ENCODE data around the gene HCN4.

HCN4 gene

DNA sequence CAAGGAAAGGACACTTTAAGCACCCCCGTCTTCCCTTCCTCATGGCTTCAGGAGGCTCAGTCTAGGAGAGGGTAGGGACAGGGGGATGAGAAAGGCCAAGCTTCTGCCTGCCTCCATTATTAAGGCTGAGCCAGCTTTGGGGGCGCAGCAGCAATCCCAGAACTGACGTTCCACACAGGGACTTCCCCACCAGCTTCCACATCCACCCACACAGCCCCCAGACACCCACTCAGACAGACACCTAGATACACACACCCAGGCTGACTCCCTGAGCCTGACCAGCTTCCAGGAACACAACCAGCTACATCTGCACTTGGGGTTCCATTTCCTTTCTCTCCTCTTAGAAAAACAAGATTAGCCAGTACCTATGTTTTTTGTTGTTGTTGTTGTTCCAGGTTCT is 4.7 kb downstream of the HCN4 start:
- no peaks in the 10 kb centered on the region; a peak in 4 of 22 replicates for H4K20me1 ChIP-seq
- peaks cover 0 to 8% (median 0%) of the 10 kb centered on the region in 10 experiments; a peak in 3 of 20 replicates for H3K4me1 ChIP-seq
- no peaks in the 10 kb centered on the region for H3K36me3 ChIP-seq
- no peak overlapping the region for H3K27ac ChIP-seq
- peaks cover 36 to 44% (median 39%) of the 10 kb centered on the region in 11 experiments for H3K27me3 ChIP-seq
- H3K4me3 ChIP-seq = no peak overlapping the region
- peaks cover 0 to 17% (median 8%) of the 10 kb centered on the region in 11 experiments; a peak in 9 of 22 replicates for H3K9me3 ChIP-seq (replicated peaks in 1 of 11)
- peak overlapping the region in 3 of 11 experiments; percentile 9 to 18 (median 16); a peak in 3 of 22 replicates for H3K4me2 ChIP-seq
- TF ChIP-seq Cebpa-rat (IDR thresholded peaks at IDR 0.05) = no peak
- H3K9ac ChIP-seq = no peak overlapping the region

DNA sequence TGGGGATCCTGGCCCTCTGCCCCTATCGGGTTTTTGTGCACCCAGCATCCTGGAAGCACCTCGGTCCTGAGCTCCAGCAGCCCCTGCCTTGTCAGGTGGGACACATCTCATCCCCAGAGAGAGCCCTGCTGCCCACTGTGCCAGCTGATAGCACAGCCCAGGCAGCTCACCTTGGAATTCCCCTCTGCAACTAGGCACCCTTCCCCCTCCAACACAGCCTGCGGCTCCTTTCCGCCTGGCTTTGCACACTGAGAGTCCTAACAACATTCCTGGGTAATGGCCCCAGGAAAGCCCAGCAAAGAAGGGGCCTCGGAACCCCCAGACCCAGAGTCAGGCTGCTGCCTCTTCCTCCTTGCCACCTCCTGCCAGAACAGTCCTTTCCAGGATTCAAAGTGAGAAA is 5.9 kb downstream of the HCN4 start:
- no peak for TF ChIP-seq Cebpa-rat (IDR thresholded peaks at IDR 0.05)
- H3K27me3 ChIP-seq = peaks cover 24 to 32% (median 27%) of the 10 kb centered on the region in 11 experiments
- no peak overlapping the region for H3K9ac ChIP-seq
- H3K4me3 ChIP-seq = no peak overlapping the region
- peaks cover 0 to 7% (median 0%) of the 10 kb centered on the region in 11 experiments; a peak in 5 of 22 replicates for H3K9me3 ChIP-seq (replicated peaks in 1 of 11)
- peaks cover 0 to 8% (median 0%) of the 10 kb centered on the region in 10 experiments; a peak in 3 of 20 replicates for H3K4me1 ChIP-seq
- H4K20me1 ChIP-seq = no peaks in the 10 kb centered on the region; a peak in 4 of 22 replicates
- no peak overlapping the region for H3K27ac ChIP-seq
- H3K36me3 ChIP-seq = no peaks in the 10 kb centered on the region
- no peak overlapping the region for H3K4me2 ChIP-seq

DNA sequence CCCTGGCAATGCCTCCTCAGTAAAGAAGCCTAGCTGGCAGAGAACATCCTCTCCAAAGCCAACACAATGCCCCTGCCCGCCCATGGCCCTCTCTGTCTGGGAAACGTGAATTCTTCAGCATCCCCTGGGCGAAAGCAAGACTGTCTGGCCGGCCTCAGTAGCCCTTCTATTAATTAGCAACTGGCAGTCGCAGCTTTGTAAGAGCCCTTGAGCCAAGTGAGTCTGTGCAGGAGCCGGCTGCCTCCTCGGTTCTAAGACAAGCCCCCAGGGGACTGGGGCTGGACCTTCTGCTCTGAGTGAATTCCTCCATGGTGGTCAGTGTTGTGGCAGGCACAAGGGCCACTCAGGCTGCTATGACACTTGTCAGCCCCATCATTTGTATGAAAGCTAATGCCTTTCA is 7.4 kb downstream of the HCN4 start:
- peaks cover 4 to 13% (median 8%) of the 10 kb centered on the region in 10 experiments; a peak in 12 of 20 replicates for H3K4me1 ChIP-seq

DNA sequence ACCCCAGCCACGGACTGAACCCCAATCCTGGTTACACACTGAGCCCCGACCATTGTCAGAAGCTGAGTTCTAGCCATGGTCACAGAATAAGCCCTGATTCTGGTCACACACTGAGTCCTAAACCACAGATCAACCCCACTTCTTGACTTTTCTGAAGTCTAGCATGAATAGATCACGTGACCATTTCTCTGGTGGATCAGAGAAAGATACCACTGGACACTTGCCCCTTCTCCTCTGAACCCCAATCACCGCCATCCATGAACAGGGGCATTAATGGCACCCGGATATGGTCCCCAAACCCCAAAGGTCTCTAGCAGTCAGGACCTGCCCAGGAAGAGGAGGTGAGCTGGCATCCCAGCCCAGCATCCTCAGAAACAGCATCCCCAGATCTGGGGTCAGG is 9.1 kb downstream of the HCN4 start:
- Histone ChIP-seq H3K36me3 (no peaks in the 10 kb centered on the region), H3K4me1 (peaks cover 5 to 13% (median 8%) of the 10 kb centered on the region in 10 experiments; a peak in 12 of 20 replicates), H3K9ac (no peak overlapping the region), H3K27me3 (no peaks in the 10 kb centered on the region), H3K9me3 (replicated peaks in 1 of 11) (no peaks in the 10 kb centered on the region), H3K4me3 (no peak overlapping the region), H4K20me1 (no peaks in the 10 kb centered on the region; a peak in 1 of 22 replicates), H3K27ac (no peak overlapping the region), H3K4me2 (no peak overlapping the region)
- no peak for TF ChIP-seq Cebpa-rat (IDR thresholded peaks at IDR 0.05)

More for the DNA sequence above, 7.4 kb downstream of the HCN4 start:
- Histone ChIP-seq H3K9me3 (replicated peaks in 1 of 11) (no peaks in the 10 kb centered on the region), H3K9ac (no peak overlapping the region), H3K27ac (no peak overlapping the region), H4K20me1 (no peaks in the 10 kb centered on the region; a peak in 2 of 22 replicates), H3K36me3 (no peaks in the 10 kb centered on the region), H3K4me3 (no peak overlapping the region), H3K4me2 (no peak overlapping the region), H3K27me3 (peaks cover 9 to 16% (median 12%) of the 10 kb centered on the region in 11 experiments)
- no peak for TF ChIP-seq Cebpa-rat (IDR thresholded peaks at IDR 0.05)

DNA sequence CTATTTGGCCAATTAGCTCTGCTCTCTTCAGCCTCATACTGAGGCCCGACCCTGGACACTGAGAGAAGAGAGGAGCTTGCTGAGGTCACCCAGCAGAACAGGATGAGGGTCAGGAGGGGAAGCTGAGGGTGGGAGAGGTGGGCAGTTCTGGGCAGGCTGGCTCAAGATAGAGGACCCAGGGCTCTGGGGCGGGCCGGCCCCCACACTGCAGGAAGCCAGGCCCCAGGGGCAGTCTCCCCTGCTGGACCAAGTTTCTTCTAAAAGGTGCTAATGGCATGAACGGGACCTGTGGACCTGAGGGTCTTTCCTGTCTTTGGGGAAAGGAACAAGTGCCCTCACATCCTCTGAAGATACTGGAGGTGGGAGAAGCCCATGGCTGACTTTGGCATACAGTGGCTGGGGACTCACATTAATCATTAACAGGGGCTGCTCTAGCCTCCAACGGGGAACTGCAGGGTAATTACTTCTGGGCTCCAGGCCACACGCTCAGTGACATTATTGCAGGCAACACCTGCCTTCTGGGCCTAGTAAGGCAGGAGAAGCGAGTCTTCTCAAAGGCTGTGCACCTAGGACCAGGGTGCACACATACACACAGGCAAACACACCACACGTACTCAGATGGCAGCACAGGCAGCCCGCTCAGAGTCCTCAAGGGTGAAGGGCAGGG is 10.6 kb downstream of the HCN4 start:
- TF ChIP-seq Cebpa-rat (IDR thresholded peaks at IDR 0.05) = no peak
- no peaks in the 10 kb centered on the region; a peak in 2 of 22 replicates for H4K20me1 ChIP-seq
- no peaks in the 10 kb centered on the region for H3K9me3 ChIP-seq (replicated peaks in 1 of 11)
- no peaks in the 10 kb centered on the region for H3K27me3 ChIP-seq
- peaks cover 0 to 20% (median 12%) of the 10 kb centered on the region in 10 experiments; a peak in 12 of 20 replicates for H3K4me1 ChIP-seq
- H3K36me3 ChIP-seq = no peaks in the 10 kb centered on the region
- no peak overlapping the region for H3K9ac ChIP-seq
- no peak overlapping the region for H3K4me2 ChIP-seq
- H3K27ac ChIP-seq = no peak overlapping the region
- no peak overlapping the region for H3K4me3 ChIP-seq

DNA sequence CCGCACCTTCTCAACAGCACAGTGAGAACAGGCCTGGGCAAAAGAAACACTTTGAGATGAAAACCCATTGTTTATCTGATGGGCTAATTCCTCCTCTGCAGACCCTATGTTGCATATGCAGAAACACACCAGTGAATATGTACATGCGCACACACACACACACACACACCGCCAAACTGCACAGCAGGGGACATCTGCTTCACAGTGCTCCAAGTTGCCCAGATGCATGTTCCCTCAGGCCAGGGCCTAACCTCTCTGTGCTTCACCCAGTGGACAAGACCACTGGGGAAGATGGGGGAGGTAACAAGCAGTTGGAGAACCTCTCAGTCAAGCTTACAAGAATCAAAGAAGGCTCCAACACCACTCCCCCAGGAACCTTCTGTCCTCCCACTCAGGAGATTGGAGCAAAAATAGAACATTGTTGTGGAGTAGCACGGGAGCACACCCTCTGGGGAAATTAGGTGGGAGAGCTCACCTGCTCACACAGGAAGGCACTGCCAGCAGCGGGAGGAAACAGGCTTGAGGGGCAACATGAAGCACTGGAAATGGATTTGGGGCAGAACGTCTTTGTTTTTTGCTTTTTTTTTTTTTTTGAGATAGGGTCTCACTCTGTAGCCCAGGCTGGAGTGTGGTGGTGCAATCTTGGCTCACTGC is 13.0 kb downstream of the HCN4 start:
- no peak overlapping the region for H3K9ac ChIP-seq
- no peaks in the 10 kb centered on the region for H3K27me3 ChIP-seq
- no peaks in the 10 kb centered on the region; a peak in 1 of 22 replicates for H4K20me1 ChIP-seq
- H3K4me3 ChIP-seq = no peak overlapping the region
- no peak overlapping the region for H3K4me2 ChIP-seq
- no peaks in the 10 kb centered on the region for H3K9me3 ChIP-seq (replicated peaks in 1 of 11)
- no peak overlapping the region for H3K27ac ChIP-seq
- H3K4me1 ChIP-seq = peaks cover 0 to 20% (median 12%) of the 10 kb centered on the region in 10 experiments; a peak in 12 of 20 replicates
- H3K36me3 ChIP-seq = no peaks in the 10 kb centered on the region
- TF ChIP-seq Cebpa-rat (IDR thresholded peaks at IDR 0.05) = no peak

DNA sequence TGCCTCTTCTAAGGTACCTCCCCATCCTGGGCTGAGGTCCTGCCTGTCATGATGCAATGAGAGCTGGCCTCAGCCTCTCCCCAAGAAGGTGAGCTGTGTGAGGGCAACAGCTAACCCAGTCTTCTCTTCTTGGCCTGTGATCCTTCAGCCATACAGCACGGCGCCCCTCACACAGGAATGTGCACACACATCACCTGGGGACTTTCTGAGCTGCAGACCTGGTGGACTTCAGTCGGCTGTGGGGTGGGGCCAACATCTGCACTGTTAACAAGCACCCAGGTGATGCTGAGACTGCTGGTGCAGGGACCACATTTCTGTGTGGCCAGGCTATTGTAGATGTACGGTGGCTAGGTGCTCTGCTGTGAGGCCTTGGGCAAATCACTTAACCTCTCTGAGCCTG is 14.5 kb downstream of the HCN4 start:
- Histone ChIP-seq H3K9me3 (replicated peaks in 1 of 11) (no peaks in the 10 kb centered on the region), H3K27me3 (no peaks in the 10 kb centered on the region), H3K4me3 (no peak overlapping the region), H4K20me1 (no peaks in the 10 kb centered on the region; a peak in 1 of 22 replicates), H3K4me1 (peaks cover 0 to 20% (median 12%) of the 10 kb centered on the region in 10 experiments; a peak in 12 of 20 replicates), H3K27ac (no peak overlapping the region), H3K36me3 (no peaks in the 10 kb centered on the region), H3K4me2 (0 out of 22 replicates have a peak overlapping the region, but pooled peaks of 1 of the 11 experiments have one; percentile 42), H3K9ac (no peak overlapping the region)
- no peak for TF ChIP-seq Cebpa-rat (IDR thresholded peaks at IDR 0.05)

DNA sequence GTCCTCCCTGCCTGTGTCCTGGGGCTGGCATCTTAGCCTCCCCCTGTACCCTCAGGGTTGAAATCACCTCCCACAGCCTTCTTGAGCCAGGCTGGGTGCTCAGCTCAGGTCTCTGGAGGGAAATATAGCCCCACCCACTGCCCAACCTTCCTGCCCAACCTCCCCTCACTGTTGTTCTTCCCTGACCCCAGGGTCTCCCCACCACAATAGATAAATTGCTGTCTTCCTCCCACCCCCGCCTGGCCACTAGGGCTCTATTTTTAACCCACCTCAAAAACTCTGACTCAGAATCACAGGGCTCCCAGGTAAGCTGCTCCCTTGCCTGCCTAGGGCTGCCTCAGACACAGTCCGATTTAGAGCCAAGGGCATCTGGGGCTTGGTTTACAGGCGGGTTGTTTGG is 15.0 kb downstream of the HCN4 start:
- Histone ChIP-seq H3K4me2 (peak overlapping the region in 5 of 11 experiments; percentile 1 to 42 (median 21); a peak in 4 of 22 replicates), H3K9me3 (replicated peaks in 1 of 11) (no peaks in the 10 kb centered on the region), H3K36me3 (no peaks in the 10 kb centered on the region), H3K4me1 (peaks cover 0 to 20% (median 12%) of the 10 kb centered on the region in 10 experiments; a peak in 12 of 20 replicates), H3K27me3 (no peaks in the 10 kb centered on the region), H3K9ac (no peak overlapping the region), H3K27ac (no peak overlapping the region), H3K4me3 (no peak overlapping the region), H4K20me1 (no peaks in the 10 kb centered on the region; a peak in 1 of 22 replicates)
- no peak for TF ChIP-seq Cebpa-rat (IDR thresholded peaks at IDR 0.05)

DNA sequence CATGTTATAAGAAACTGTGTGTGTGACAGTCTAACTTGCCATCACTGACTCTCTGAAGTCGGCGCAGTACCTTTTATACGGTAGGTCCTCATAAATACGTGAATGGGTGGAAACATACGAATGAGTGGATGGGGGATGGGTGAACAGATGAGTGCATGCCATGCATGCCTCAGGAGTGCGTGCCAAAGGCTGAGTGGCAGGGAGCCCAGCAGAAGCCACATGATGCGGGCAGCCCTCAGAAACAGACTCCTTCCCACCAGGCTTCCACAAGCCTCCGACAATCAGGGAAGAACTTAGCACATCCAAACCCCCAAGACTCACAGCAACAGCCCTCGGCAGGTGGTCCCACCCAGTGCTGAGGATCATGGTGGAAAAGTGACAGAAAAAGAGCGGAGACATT is 16.7 kb downstream of the HCN4 start:
- Histone ChIP-seq H3K9ac (no peak overlapping the region), H4K20me1 (no peaks in the 10 kb centered on the region; a peak in 3 of 22 replicates), H3K9me3 (replicated peaks in 1 of 11) (no peaks in the 10 kb centered on the region), H3K4me2 (no peak overlapping the region), H3K4me1 (peaks cover 0 to 16% (median 7%) of the 10 kb centered on the region in 10 experiments; a peak in 11 of 20 replicates), H3K27ac (no peak overlapping the region), H3K36me3 (no peaks in the 10 kb centered on the region), H3K27me3 (no peaks in the 10 kb centered on the region), H3K4me3 (no peak overlapping the region)
- no peak for TF ChIP-seq Cebpa-rat (IDR thresholded peaks at IDR 0.05)
